HEK293T (cell line): Measurements from ENCODE around the gene FAM90A1.
"Not testable (repeated sequence)": the region's sequence is repeated elsewhere in the genome, so short reads cannot be mapped to it uniquely, and the experiment has no call there.

Experiments used
- ARNT ChIP-seq: fragments of 450-650 bp; IDR thresholded peaks from 2 replicates; pipeline ENCODE4 v1.6.1; 2017; ENCODE audit warnings: mild to moderate bottlenecking
- BHLHE40 ChIP-seq: fragments of 450-650 bp; IDR thresholded peaks from 2 replicates; pipeline ENCODE4 v1.6.1; 2016; ENCODE audit warnings: mild to moderate bottlenecking, moderate library complexity, borderline replicate concordance
- CTBP1 ChIP-seq: fragments of 450-650 bp; IDR thresholded peaks from 2 replicates; pipeline ENCODE4 v1.6.1; 2016; ENCODE audit warnings: borderline replicate concordance
- FOXA1 ChIP-seq: fragments of 450-650 bp; IDR thresholded peaks from 2 replicates; pipeline ENCODE4 v1.6.1; 2016; ENCODE audit warnings: mild to moderate bottlenecking
- FOXK2 ChIP-seq: fragments of 450-650 bp; IDR thresholded peaks from 2 replicates; pipeline ENCODE4 v1.6.1; 2016; ENCODE audit warnings: mild to moderate bottlenecking
- FOXM1 ChIP-seq: fragments of 450-650 bp; IDR thresholded peaks from 2 replicates; pipeline ENCODE4 v1.6.1; 2017; ENCODE audit warnings: mild to moderate bottlenecking, borderline replicate concordance
- HDGF ChIP-seq: fragments of 450-650 bp; IDR thresholded peaks from 2 replicates; pipeline ENCODE4 v1.6.1; 2017; ENCODE audit warnings: antibody characterized with exemption, borderline replicate concordance
- L3MBTL2 ChIP-seq: fragments of 450-650 bp; conservative IDR thresholded peaks from 2 replicates; pipeline ENCODE4 v1.6.1; 2016; ENCODE audit warnings: mild to moderate bottlenecking
- LEF1 ChIP-seq: fragments of 450-650 bp; IDR thresholded peaks from 2 replicates; pipeline ENCODE4 v1.6.1; 2017; ENCODE audit warnings: mild to moderate bottlenecking, borderline replicate concordance
- PKNOX1 ChIP-seq: fragments of 450-650 bp; IDR thresholded peaks from 2 replicates; pipeline ENCODE4 v1.6.1; 2016
- SP1 ChIP-seq: fragments of 450-650 bp; IDR thresholded peaks from 2 replicates; pipeline ENCODE4 v1.6.1; 2017
- SUZ12 ChIP-seq: fragments of 450-650 bp; IDR thresholded peaks from 2 replicates; pipeline ENCODE4 v1.6.1; 2016; ENCODE audit warnings: mild to moderate bottlenecking
- ZNF384 ChIP-seq: fragments of 450-650 bp; IDR thresholded peaks from 2 replicates; pipeline ENCODE4 v1.6.1; 2016

- not testable (repeated sequence) for TF ChIP-seq BHLHE40, FOXA1, SP1, FOXM1, LEF1, SUZ12, HDGF, ARNT, ZNF384, PKNOX1, FOXK2, CTBP1, L3MBTL2
Observed at GRCh38 chr12:8184206-8184605, 43.2 kb downstream of the FAM90A1 start.
